ENCODE measurements around the gene CCSAP.
"Not testable (repeated sequence)": the region's sequence is repeated elsewhere in the genome, so short reads cannot be mapped to it uniquely, and the experiment has no call there.

The CCSAP gene

DNA sequence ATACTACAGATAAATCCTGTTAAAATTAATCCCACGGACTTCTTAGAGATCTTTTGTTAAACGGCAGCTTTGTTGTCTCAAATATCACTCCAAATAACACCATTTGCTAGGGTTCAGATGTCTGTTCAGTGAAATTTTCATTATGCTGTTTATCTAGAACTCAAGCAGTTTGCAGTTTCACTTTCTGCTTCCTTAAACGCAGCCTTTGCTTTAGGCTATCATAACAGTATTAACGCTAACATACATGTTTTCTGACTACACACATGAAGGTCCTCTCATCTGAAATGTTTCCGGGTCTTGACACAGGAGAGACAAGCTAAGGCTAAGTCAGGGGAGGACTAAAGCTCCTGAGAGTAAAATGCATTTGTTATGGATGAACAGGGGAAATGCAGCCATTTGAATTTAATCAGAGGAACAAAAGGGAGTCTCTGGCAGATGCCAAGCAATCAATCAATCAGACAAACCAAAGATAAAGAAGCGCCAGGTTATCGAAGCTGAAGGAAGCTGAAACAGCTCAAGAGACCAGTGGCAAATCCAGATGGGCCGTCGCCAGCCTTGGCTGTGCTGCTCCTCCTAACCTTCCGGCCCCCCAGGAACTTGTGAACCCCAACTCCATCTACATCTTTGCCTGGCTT lies 16.9 kb downstream of the CCSAP start:
- no peak for DNase-seq (ENCODE audit: low read depth in 2 of 2)

DNA sequence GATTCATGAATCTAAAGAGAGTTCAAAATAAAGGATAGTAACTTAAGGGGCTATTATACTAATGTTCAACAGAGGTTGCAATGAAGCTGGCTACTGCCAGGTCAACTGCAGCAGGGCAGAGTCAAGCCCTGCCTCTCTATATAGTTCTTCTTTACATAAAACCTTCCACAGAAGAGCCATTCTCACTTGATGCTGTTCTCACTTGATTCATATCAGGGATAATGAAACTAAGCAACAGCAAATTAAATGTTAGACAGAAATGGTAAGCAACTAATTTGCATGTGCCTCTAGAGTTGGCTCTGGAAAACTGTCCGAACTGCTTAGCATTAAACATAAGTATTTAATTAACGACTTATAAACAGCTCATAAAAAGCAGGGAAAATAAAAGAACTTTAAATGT lies 17.4 kb downstream of the CCSAP start:
- no peak for DNase-seq (ENCODE audit: low read depth in 2 of 2)

DNA sequence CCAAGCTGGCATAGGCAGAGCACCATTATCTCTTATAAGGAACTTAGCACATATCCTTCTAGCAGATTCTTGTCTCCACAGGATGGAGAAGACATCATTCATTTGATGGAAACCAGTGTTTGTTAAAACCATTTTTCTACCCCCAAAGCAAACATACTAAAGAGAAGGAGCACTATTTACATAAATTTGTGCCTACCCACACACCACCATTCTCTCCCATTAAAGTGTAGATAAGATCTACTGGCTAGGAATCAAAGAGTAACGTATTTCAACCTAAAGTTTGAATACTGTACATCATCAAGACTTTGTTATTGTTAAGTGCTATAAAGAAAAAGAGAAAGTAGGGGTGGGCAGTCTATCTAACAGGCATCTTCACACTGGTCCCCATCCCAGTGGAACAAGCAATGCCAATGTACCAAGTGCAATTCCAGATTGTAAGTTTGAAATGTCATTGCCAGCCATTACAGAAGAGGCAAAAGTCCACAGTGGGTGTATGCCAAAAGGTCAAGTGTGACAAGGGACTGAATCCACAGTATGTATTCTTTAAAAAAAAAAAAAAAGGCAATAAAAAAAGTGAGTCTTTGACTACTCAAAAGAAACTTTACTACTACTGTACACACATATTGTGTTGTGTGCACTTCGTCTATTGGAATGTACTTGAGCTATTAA lies 18.8 kb downstream of the CCSAP start:
- no peak for DNase-seq (ENCODE audit: low read depth in 2 of 2)

DNA sequence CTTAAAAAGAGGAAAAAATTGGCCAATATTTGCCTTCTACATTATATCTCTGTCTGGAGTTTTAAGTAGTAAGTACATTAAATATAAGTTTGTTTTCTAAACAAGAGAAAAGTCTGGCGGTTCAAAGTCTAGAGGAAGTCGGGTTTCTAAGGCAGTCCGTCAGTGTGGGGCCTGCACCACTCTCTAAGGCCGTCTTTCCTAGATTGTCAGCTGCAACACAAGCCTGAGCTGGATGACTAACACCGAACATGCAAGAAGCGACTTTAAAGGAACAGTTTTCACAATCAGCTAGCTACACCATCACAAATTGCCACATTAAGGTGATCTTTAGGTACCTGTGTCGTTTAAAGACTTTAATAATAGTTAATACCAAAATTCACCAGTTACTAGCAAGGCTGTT lies 19.6 kb downstream of the CCSAP start:
- no peak for DNase-seq (ENCODE audit: low read depth in 2 of 2)

DNA sequence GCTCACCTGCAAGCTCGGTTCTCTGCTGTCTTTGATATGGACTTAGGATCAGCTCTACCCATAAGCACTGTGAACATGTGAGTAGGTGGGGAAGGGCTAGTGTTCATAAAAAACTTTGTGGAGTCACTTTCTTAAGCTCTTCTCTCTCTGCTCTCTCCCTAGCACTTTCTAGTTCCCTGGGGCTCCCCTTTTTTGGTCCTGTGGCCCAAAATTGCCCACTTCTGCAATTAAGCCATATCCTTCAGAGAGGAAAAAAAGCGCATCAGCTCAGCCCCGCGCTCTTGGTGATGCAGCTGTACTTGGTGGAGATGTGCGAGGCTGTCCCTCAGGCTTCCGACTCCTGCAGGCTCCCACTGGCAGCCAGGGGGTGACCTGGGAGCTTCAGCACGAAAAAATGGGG lies 23.4 kb downstream of the CCSAP start:
- no peak for DNase-seq (ENCODE audit: low read depth in 2 of 2)

DNA sequence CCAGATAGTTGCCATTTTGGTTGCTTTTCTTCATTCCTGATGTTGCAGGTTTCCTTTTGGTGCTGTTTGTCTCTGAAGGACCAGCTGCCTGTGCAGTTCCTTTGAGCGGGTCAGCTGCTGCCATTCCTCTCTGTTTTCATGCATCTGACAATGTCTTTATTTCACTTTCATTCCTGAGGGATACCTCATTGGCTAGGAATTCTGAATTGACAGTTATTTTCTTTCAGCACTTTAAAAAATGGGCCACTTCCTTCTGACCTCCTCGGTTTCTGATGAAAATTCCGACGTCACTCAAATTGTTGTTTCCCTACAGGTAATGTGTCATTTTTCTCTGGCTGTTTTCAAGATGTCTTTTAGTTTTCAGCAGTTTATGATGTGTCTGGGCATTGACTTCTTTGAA lies 24.8 kb downstream of the CCSAP start:
- no peak for DNase-seq (ENCODE audit: low read depth in 2 of 2)

DNA sequence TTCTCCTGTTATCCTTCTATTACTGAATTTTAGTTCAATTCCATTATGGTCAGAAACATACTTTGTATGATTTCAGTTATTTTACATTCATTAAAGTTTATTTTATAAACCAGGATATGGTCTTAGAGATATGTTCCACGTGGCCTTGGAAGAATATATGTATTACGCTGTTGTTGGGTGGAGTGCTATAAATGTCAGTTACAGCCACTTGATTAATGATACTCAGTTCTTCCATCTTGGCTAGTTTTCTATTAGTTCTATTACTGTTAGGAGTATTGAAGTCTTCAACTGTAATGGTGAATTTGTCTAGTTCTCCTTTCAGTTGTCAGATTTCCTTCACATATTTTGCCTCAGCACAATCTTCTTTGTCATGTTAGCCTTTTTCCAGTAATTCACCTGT lies 26.7 kb downstream of the CCSAP start:
- DNase-seq (ENCODE audit: low read depth in 2 of 2), result no peak

DNA sequence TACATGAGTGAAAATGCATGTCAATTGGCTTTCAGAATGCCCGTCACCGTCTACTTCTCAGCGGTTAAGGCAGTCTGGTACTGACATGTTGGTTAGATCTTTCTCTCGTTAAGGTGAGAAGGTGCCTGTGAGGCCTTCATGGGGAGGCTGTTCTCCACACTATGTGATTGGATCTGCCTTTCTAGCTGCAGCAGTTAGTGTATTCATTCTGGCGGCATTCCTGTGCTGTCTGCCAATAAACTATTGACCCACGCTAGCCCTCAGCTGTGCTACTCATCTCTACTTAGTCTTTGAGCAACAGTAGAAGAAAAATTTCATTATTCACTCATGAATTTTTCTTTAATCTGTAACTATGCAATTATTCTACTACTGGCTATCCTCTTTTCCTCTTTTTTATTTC lies 32.0 kb downstream of the CCSAP start:
- no peak for DNase-seq (ENCODE audit: low read depth in 2 of 2)

DNA sequence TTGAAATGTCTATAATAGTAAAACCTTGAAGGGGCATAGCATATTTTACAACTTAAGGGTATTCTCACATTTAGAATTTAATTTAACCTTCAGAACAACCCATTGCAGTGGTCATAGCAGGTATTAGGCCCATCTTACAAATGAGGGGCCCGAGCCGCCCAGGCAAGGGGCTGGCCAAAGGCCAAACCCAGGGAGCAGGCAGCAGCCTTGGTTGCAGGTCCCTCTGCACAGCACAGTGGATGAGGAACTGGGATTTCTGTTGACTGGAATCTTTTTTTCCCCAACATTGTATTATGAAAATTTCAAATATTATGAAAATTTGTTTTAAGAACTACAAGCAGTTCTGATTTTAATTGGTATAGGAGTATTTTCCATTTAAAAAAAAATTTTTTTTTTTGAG lies 33.2 kb downstream of the CCSAP start:
- DNase-seq (ENCODE audit: low read depth in 2 of 2), result no peak

DNA sequence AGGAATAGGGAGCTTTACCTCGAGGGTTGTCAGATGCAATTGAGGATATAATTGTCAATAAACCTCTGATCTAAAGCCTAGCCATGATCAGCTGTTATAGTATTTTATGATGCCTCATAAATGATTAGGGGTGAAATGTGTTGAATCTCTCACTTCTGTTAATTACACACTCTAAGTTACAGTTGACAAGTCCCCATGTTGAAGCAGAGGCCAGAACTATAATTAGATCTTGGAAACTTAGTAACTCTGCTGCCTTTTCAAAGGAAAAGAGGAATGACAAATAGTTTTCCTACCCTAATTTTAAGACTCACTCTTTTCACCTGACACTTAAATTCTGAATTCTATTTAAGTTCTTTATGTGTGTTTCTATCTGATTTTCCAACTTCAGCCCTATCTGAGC lies 33.8 kb downstream of the CCSAP start:
- no peak for DNase-seq (ENCODE audit: low read depth in 2 of 2)

DNA sequence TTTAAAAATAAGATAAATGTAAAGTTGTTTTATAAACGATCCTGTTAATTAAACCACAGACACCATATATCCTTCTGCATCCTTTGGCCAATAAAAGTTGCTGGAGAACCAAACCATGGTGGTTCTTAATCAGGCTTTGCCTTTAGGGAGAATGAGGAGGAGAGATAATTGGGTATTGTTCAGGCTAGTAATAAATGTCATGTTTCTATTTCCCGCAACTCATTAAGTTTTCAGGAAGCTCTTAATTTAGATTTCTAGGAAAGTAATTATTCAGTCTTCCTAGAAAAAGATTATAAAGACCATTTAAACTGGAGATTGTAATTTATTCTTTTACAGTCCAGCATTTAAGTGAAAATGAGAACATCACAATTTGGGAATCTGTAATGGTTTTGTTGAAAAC lies 37.5 kb downstream of the CCSAP start:
- DNase-seq (ENCODE audit: low read depth in 2 of 2), result no peak

DNA sequence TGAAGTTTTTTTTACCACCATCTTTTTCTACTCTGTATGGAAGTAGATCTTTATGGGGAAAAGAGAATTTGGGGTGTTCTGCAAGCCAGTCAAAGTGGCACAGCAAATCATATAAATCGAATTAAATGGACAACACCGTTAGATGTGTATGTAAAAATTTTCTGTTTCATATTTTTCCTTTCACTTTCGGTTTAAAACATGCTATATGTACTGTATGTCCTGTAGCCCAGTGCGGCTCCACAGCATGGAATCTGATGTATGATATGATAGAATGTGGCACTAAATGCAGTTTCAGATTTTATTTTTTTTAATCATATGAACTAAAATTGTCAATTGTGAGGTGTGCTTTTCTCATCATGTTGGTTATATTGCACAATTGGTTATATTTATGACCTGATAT lies 39.0 kb downstream of the CCSAP start:
- DNase-seq (ENCODE audit: low read depth in 2 of 2), result no peak

DNA sequence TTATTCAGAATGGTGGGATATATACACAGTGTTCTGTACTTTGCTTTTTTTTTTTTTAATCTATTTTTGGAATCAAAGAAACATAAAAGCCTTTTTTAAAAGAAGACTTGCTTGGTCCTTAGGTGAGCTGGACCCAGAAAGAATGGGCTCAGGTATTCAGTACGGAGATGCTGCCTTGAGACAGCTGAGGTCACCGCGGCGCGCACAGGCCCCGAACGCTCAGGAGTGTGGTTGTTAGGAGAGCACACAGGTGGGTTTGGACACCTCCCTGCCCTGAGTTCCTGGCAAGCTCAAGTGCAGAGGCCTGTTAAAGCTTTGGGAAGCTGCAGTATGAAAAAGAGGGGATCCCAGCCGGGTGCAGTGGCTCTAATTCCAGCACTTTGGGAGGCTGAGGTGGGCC lies 40.1 kb downstream of the CCSAP start:
- DNase-seq (ENCODE audit: low read depth in 2 of 2), result no peak

DNA sequence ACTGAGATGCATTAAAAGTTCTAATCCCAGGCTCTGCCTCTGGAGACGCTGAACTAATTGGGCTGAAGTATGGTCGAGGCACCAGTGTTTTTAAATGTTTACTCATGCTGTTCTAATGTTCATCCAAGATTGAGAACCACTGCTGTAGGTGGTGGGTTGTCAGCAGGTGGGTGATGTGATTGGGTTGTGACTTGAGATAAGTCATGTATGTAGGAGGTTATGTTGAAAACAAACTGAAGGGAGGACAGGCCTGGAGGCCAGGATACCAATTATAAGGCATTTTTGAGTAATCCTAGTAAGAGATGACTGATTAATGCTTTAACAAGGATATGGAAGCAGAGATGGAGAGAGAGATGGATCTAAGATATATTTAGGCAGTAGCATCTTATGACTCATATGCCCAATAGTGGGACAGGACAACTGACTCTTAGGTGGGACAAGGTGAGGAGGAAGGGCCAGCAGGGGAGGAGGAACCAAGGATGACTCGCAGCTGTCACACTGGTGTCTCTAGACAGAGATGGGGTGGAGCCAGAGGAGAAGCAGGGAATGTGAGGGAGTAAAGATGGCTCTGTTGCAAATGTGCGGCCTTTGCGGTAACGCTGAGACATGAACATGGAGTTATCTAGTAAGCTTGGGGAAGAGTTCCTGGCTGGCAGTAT lies 42.6 kb downstream of the CCSAP start:
- no peak for DNase-seq (ENCODE audit: low read depth in 2 of 2)

DNA sequence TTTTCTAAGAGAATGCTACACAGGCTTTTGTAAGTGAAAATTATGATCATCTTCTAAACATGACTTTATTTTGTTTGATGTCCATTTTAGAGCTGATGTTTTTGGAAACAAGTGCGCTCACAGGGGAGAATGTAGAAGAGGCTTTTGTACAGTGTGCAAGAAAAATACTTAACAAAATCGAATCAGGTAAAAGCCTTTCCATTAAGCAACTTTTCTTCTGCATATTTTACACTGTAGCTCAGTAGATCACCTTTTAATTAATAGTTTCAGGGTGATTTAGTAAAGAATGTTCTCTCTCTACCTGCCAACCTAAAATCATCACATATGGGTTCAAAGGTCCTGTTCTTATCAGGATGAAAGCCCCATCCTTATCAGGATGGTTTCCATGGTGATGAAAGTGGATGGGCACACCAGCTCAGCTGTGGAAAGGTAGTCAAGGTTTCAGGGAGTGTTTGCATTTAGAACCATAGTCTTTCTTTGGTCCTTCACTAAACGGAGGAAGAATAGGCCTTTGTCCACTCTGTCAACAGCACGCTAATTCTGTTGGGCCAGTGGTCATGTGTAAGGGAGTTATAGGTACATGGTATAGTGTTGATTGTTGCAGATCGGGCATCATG lies 43.9 kb downstream of the CCSAP start:
- no peak for DNase-seq (ENCODE audit: low read depth in 2 of 2)

DNA sequence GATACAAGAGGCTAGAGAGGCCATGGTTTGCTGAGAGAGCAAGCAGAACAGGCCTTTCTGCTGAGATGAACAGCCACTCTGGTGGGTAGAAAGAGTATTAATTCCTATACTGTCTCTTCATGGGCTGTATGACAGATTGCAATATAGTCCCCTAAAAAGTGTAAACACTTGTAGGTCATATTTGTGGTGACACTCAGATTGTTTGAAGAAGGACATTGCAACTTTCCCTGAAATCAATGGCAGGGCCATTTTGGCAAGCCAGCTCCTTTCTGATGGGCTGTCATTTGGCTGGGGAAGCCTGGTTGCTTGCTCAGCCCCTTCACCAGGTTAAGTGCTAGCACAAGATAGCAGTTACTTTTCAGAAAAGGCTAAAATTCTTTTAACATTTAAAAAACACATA lies 44.4 kb downstream of the CCSAP start:
- DNase-seq (ENCODE audit: low read depth in 2 of 2), result no peak

DNA sequence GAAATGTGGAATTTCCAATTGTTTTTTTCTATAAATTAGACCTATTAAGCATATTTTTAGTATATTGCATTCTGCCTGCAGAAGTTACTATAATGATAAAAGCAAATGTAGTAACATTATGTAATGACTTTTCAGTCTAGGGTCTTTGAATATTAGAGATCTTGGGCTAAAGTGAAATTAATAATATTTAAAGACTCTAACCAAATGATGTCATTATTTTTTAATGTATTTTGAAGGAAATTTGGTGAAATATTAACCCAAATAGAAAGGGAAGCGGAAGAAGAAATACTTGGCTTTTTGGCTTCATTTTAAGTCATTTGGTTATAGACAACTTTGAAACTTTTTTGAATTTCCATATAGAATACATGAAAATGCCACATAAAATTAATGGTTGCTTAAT lies 45.1 kb downstream of the CCSAP start:
- no peak for DNase-seq (ENCODE audit: low read depth in 2 of 2)

DNA sequence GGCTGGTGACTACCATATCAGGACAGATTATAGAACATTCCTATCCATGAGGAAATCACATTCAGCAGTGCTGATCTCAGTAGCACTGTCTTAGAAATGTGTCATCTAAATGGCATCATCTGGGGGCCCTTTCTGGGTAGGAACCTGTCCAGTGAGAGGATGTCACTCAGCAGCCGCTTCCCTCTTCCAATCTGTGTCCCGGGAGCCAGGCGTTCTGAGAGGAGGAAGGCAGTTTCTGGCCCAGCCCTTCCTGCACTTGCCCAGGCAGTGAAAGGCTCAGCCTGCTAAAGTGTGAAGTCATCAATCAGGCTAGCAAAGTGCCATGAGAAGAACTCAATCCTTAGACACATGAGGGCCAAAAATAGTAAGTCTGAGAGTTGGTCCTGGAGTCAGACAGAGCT lies 46.3 kb downstream of the CCSAP start:
- no peak for DNase-seq (ENCODE audit: low read depth in 2 of 2)

DNA sequence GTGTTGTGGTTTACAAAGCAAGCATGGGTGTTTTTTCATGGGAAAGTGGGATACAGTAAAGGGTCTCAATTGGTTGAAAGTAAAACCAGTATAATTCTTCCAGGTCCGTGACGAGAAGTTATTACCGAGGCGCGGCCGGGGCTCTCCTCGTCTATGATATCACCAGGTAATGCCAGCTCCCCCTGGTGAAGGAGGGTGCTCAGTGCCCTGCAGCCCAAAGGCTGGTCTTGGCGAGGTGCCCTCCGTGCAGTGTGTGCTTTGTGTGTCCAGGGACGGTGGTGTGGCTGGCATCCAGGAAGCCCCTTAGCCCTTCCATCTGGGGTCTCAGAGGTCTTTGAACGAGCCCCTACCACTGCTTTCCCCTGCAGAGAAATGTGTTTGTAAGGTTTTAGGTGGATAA lies 47.1 kb downstream of the CCSAP start:
- no peak for DNase-seq (ENCODE audit: low read depth in 2 of 2)

DNA sequence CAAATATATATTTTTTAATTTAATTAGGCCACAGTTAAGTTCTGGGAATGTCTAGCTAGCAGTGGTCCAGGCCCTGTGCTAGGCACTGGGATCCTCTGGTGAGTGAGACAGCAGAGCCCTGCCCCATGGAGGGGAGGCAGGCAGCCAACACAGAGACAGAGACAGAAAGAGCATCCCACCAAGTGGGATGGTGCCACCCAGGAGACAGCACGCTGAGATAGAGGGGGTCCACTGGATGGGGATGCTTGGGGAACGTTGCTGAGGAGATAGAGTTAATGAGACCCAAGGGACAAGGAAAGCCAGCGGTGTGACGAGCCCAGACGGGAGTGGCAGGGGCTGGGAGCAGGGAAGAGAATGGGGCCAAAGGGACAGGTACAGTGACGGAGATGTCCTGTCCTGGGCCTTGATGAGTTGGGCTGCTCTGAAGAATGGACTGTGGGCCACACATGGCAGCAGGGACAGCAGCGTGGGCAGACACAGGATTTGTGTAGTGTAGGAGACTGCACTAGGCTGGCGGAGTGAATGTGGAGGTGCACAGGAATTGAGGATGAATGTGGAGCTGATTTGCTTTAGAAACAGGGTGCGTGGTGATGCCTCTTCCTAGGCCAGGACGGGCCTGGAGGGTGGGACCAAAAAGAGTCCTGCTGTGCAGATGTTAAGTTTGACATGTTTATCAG lies 49.2 kb downstream of the CCSAP start:
- no peak for DNase-seq (ENCODE audit: low read depth in 2 of 2)

DNA sequence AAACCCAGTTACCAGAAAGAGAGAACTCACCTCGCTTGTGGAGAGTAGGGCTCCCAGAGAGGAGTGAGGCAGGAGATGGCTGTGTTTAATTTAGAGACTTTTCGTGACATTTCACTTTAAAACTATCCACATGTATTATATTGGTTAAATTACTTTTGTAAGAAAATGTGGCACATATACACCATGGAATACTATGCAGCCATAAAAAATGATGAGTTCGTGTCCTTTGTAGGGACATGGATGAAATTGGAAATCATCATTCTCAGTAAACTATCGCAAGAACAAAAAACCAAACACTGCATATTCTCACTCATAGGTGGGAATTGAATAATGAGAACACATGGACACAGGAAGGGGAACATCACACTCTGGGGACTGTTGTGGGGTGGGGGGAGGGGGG lies 51.2 kb downstream of the CCSAP start:
- not testable (repeated sequence) for DNase-seq (ENCODE audit: low read depth in 2 of 2)

DNA sequence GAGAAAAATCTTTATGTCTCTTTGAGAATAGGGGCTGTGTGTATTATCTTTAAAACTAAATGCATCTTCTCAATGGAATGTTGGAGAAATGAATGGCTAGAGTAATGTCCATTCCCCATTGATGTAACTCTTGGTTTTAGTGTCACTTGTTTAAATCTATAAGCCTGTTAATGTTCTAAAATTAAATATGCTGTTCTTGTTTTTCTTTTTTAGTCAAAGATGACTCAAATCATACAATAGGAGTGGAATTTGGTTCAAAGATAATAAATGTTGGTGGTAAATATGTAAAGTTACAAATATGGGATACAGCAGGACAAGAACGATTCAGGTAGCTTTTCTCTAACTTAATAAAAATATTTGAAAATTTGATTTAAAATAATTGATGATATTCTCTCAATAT lies 54.3 kb downstream of the CCSAP start:
- no peak for DNase-seq (ENCODE audit: low read depth in 2 of 2)

DNA sequence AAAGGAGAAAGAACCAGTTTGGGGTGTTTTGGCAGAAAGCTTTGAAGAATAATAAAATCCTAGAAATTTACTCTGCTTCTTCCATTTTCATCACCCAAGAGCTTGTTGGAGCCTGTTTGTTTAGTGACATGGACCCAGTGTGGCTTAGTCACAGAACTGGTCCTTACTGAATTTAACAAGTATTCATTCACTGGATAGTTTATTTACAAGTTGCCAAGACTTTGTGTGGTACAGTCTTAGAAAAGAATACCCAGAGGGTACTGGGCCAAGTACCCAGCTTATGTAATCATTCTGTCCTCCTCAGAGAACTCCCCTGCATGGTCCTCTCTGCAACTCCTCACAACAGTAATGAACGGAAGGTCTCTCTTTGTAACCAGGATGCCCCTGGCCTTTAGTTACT lies 55.6 kb downstream of the CCSAP start:
- DNase-seq (ENCODE audit: low read depth in 2 of 2), result no peak
